OCI-M1 (cell line): Measurements from ENCODE around the gene ELSPBP1.
"Not testable (repeated sequence)": the region's sequence is repeated elsewhere in the genome, so short reads cannot be mapped to it uniquely, and the experiment has no call there.

Experiments
- DNase-seq: peaks from one replicate; lab custom pipeline; 2025; lab: John Stamatoyannopoulos, UW

Gene ELSPBP1

GRCh38 chr19:47994209-47994802, at the start of gene ELSPBP1:
Gene ELSPBP1 (plus strand): TSS chr19:47994632. CDS start chr19:48008668, 14,036 bp downstream.
- peak; percentile 19 for DNase-seq

GRCh38 chr19:47949852-47950521, 44.4 kb upstream of the ELSPBP1 start:
- not testable (repeated sequence) for DNase-seq

- DNase-seq: not testable (repeated sequence)
These were observed 42.3 kb upstream of the ELSPBP1 start for GRCh38 chr19:47952132-47952531.

- DNase-seq: not testable (repeated sequence)
These were observed 38.5 kb upstream of the ELSPBP1 start for GRCh38 chr19:47955936-47956335.

GRCh38 chr19:47973529-47973928, 20.9 kb upstream of the ELSPBP1 start:
- DNase-seq: peak; percentile 18

GRCh38 chr19:47991191-47991808, 3.1 kb upstream of the ELSPBP1 start:
- DNase-seq: no peak

GRCh38 chr19:47992070-47992469, 2.4 kb upstream of the ELSPBP1 start, which contains the start of gene BSPH1:
Gene BSPH1 (minus strand): TSS chr19:47992170. CDS start chr19:47992081, 89 bp downstream.
- no peak for DNase-seq

GRCh38 chr19:47996230-47996727, 1.8 kb downstream of the ELSPBP1 start:
- DNase-seq: no peak

GRCh38 chr19:47998800-47999199, 4.4 kb downstream of the ELSPBP1 start:
- no peak for DNase-seq

GRCh38 chr19:48000846-48001245, 6.4 kb downstream of the ELSPBP1 start:
- no peak for DNase-seq

- DNase-seq: no peak
These were observed 9.8 kb downstream of the ELSPBP1 start for GRCh38 chr19:48004236-48004635.

GRCh38 chr19:48006762-48007161, 12.3 kb downstream of the ELSPBP1 start:
- peak; percentile 56 for DNase-seq

GRCh38 chr19:48010932-48011758, 16.7 kb downstream of the ELSPBP1 start:
- DNase-seq: no peak

- DNase-seq: no peak
These were observed 26.3 kb downstream of the ELSPBP1 start for GRCh38 chr19:48020686-48021085.

- no peak for DNase-seq
These were observed 28.6 kb downstream of the ELSPBP1 start for GRCh38 chr19:48023011-48023410.

- DNase-seq: no peak
These were observed 29.1 kb downstream of the ELSPBP1 start for GRCh38 chr19:48023518-48023917.

GRCh38 chr19:48025480-48025879, 31.0 kb downstream of the ELSPBP1 start:
- DNase-seq: no peak

GRCh38 chr19:48029431-48029830, 35.0 kb downstream of the ELSPBP1 start:
- no peak for DNase-seq

- no peak for DNase-seq
These were observed 35.6 kb downstream of the ELSPBP1 start for GRCh38 chr19:48030073-48030472.

GRCh38 chr19:48033604-48034003, 39.2 kb downstream of the ELSPBP1 start:
- DNase-seq: no peak

GRCh38 chr19:48036765-48037164, 42.3 kb downstream of the ELSPBP1 start:
- DNase-seq: no peak
